SW480 (cell line): Measurements from ENCODE around the gene ING5.
A peak's percentile ranks its signal among the peaks of the same experiment; 100 is the strongest.
"Not testable (repeated sequence)": the region's sequence is repeated elsewhere in the genome, so short reads cannot be mapped to it uniquely, and the experiment has no call there.

Experiments used
- DNase-seq: peaks from one replicate; pipeline ENCODE4 v3.0.0-alpha.2; 2016; ENCODE audit warnings: low spot score

Gene ING5

DNA sequence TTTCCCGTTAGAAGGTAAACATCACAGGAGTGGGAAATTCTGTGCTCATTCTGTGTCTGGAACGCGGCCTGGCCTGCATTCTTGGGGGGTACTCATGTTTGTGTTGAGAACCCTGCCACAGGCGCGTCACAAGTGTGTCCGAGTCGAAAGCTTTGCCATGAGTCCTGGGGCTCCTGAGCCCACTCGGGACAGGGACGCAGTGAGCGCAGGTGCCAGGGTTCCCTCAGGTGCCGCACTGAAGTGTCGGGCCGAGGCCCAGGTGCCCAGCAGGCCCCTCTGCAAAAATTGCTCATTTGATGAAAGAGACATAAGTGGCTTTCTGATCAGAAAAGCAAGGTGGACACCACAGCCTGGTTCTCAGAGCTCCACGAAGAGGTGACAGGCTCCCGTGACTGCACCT lies 37.3 kb downstream of the ING5 start:
- no peak for DNase-seq

DNA sequence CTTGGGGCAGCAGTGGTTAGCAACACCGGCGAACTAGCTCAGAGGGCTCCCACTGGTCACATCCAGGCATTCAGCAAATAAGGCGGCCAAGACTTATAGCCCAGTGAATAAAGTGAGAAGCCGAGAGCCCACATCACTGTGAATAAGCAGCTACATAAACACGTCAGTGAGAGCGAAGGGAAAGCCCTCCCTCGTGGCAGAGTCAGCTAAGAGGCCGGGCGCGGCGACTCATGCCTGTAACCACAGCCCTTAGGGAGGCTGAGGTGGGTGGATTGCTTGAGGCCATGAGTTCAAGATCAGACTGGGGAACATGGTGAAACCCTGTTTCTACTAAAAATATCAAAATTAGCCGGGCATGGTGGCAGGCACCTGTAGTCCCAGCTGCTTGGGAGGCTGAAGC lies 37.8 kb downstream of the ING5 start:
- DNase-seq = no peak

DNA sequence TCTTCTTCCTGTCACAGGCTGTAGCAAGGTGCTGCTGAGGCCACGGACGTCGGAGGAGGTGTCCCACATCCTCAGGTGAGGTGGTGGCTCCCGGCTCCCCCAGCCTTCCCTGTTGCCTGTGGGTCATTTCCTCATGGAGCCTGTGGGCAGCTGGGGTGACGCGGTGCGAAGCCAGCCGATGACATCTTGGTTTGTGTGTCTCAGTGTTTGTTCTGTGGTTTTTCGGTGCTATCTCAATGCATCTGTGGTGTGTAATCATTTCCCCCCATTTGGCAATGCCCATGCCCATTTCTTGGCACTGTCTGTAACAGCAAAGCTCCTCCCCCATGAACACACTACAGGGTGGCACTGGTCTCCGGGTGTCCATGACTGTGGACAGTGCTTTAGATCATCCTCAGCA lies 39.2 kb downstream of the ING5 start:
- peak; percentile 28 for DNase-seq

DNA sequence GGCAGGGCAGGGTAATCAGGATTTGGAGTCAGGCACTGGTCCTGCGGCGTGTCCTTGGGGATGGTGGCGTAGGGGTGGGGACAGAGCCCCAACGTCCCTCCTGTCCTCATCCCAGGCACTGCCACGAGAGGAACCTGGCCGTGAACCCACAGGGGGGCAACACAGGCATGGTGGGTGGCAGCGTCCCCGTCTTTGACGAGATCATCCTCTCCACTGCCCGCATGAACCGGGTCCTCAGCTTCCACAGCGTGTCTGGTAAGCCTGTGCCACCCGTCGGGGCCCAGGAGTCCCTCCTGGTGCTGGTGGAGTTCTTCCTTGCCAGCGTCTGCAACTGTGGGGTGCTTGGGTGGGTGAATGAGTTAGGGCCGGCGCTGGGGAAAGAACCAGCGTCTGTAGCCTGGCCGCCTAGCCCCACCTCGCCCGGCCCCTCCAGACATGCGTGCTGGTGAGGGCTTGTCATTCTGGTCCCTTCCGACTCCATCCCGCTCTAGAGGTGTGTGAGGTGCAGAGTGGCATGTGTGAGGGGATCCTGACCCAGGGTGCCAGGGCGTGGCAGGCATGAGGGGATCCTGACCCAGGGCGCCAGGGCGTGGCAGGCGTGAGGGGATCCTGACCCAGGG lies 40.6 kb downstream of the ING5 start:
- no peak for DNase-seq

DNA sequence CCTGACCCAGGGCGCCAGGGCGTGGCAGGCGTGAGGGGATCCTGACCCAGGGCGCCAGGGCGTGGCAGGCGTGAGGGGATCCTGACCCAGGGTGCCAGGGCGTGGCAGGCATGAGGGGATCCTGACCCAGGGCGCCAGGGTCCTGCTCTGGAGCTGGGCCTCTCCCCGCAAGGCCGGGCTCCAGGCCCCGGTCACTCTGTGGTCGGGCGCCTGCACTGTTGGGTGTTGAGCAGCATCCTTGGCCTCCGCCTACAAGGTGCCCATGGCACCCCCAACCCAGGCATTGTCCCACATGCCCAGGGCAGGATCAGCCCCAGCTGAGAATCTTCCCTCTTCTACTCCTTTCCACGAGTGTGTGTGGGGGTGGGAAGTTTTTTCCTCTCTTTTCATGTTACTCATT lies 41.2 kb downstream of the ING5 start:
- not testable (repeated sequence) for DNase-seq

DNA sequence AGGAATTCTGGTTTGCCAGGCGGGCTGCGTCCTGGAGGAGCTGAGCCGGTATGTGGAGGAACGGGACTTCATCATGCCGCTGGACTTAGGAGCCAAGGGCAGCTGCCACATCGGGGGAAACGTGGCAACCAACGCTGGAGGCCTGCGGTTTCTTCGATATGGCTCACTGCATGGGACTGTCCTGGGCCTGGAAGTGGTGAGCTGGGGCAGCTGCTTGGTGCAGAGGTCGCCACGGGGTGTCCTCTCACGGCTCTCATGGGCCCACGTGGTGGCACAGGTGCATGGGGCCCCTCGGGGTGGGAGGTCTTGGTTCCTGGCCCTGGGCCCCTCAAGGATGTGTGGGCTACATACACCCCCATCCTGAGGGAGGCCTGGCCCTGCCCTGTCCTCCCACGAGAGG lies 41.8 kb downstream of the ING5 start:
- DNase-seq = no peak

DNA sequence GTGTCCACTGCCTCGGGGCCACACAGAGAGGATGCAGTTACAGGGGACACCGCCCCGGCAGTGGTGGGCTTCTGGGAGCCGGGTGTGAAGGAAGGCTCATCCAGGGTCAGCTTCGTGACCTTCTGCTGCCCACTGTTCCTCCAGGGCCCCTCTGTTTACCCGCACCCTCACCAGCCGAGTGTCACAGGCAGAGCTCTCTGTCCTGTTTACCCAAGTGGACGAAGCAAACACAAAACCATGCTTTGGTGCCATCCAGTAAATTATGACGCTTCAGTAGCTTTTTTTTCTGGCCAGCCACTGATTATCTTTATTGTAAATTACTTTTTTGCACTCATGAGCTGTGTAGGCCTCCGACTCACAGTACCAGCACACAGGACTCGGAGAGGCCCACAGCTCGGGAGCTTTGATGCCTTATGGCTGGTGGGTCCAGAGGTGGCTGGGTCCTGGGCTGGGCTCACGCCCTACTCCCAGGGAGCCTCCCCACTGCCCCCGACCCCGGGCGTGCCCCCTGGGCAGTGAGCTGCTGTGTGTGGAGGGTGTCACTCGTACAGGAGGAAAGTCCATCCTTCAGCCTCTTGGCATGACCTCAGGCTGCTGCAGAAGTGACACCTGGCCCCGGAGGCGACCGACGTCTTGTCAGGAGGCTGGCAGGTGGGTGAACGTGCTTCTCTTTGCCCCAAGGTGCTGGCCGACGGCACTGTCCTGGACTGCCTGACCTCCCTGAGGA lies 42.4 kb downstream of the ING5 start:
- no peak for DNase-seq

DNA sequence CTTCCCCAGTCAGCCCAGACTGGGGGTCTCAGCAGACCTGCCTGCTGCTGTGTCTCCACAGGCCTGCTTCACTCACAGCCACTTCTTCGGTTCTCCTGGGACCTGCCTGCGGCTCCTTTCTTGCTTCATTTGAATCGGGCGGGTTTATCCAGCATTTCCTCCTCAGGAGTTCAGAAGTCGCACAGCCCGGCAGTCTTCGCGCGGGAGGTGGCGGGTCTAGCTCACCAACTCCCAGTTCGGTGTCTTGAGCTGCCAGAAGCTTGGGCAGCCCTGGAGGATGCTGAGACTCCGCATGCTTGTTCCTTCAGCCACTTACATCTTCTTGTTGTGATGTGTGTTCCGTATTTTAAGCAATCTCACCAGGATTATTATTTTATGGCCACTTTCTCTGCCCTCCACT lies 43.4 kb downstream of the ING5 start:
- no peak for DNase-seq

DNA sequence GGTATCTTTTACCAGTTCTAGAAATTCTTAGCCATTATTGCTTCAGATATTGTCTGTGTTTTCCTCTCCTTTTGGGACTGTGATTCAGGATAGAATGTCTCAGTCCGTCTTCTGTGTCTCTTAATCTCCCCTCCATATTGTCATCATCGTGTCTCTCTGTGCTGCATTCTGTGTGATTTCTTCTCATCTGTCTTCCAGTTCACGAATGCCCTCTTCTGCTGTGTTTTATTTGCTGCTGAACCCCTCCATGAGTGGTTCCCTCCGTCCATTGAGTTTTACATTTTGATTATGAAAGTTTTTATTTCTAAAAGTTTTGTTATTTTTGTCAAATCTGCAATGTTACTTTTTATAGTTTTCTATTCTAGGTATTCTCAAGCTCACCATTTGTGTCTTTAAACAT lies 44.2 kb downstream of the ING5 start:
- no peak for DNase-seq

DNA sequence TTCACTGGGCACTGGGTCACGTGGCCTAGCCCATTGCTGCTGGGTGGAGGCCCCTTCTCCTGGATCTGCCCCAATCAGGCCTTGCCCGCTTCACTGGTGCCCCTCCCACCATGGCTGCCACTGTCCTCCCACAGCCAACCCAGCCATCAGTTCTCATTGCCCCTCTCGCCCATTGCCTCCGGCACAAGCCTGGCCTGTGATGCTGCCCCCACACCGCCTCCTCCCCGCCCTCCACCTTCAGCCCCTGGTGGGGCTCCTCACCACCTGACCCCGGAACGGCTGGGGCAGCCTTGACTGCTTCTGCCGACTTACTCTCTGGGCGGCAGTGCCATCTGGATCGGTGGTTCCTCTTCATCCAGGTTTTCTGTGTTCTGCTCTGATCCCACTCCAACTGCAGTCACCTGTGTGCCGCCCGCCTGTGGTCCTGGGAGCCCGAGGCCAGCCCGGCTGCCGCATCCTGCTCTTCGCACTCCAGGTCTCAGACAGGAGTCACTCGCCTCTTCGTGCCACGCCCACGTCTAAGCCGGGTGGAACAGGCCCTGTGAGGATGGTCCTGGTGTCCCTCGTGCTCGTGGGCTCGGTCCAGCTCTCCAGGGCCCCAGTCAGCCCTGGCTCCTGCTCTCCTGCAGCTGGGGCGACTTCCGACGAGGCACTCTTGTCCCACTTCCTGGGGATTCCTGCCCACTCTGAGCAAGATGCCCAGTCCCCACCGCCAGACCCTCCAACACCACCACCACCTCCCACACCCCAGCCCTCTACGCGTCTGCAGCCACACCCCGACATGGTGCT lies 46.8 kb downstream of the ING5 start:
- no peak for DNase-seq

DNA sequence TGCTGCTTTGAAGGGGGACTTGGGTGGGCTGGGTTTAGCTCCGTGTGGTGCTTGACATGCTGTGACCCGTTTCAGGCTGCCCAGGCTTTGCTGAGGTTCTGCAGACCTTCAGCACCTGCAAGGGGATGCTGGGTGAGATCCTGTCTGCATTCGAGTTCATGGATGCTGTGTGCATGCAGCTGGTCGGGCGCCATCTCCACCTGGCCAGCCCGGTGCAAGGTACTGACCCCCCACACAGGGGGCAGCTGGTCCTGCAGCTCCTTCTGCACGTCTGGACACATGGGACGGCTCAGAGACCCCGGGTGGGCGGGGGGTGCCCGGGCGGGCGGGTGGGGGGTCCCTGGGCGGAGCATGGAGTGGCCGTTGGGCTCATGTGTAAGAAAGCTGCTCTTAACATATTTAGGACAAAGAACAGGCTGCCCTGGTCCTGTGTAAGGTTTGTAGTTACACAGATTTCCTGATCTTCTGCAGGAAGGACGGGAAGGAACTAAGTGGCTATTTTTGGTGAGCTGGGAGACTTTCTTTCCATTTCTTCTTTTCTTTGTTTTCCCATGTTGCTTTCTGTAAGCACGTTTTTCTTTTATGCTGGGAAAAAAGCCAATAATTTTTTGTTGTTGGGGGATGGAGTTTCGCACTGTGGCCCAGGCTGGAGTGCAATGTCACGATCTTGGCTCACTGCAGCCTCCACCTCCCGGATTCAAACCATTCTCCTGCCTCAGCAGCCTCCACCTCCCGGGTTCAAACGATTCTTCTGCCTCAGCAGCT lies 48.4 kb downstream of the ING5 start:
- no peak for DNase-seq

DNA sequence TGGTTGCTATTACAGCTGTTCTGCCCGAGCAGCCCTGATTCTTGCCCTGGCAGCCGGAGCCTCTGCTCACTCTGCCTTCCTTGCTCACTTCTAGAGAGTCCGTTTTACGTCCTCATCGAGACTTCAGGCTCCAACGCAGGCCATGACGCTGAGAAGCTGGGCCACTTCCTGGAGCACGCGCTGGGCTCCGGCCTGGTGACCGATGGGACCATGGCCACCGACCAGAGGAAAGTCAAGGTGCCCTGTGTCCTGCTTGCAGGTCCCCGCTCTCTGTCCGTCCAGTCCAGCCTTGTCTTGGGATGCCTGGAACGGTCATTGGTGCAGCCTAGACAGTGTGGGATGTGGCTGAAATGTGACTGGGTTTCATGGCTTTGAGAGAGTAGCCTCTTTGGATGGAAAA lies 49.3 kb downstream of the ING5 start:
- DNase-seq = no peak

DNA sequence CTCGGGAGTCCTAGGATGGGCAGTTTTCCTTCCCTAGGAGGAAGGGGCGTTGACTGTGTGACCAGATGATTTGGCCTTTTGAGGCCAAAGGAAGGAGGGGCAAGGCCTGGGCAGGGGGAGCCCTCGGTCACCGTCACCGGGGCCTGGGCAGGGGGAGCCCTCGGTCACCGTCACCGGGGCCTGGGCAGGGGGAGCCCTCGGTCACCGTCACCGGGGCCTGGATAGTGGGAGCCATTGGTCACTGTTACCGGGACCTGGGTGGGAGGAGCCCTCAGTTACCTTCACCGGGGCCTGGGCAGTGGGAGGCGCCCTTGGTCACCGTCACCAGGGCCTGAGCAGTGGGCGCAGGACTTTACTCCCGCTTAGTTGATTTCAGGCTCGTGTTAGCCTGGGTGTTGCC lies 49.9 kb downstream of the ING5 start:
- DNase-seq = no peak

DNA sequence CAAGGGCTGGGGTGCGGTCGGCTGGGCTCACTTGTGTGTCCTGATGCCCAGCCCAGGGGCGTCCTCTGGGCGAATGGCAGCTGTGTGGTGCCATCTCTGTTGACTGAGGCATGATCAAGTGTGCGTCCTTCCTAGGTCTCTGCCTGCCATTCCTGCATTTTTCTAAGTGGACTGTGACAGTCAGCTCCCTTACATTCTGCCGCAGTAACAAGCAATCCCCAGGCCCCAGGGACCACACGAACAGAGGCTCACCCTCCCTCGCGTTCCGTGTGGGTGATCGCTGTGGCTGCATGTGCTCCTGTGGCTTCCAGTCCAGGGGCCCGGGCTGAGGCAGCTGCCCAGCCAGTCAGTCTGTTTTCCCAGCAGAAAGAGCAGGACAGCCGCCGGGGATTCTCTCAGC lies 50.4 kb downstream of the ING5 start:
- no peak for DNase-seq

DNA sequence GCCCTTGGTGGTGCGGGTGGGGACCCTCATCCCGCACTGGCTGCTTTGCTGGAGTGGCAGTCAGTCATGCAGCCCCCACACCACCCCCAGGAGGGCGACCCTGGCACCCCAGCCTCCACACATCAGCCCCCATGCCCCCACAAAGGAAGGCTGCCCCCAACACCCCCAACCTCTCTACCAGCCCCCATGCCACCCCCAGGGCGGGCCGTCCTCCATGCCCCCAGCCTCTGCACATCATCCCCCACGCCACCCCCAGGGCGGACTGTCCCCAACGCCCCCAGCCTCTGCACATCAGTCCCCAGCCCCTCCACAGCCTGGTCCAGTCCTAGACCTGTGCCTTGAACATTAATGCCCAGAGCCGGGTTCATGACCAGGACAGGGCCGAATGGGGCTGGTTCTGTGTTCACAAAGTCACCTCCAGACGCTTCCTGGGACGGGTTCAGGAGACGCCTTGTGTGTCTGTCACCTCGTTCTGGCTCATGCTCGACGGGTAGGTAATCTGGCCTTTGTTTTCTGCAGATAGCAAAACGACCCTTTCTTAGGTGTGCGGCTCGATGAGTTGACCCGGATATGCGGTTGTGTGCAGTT lies 50.9 kb downstream of the ING5 start:
- DNase-seq = no peak

DNA sequence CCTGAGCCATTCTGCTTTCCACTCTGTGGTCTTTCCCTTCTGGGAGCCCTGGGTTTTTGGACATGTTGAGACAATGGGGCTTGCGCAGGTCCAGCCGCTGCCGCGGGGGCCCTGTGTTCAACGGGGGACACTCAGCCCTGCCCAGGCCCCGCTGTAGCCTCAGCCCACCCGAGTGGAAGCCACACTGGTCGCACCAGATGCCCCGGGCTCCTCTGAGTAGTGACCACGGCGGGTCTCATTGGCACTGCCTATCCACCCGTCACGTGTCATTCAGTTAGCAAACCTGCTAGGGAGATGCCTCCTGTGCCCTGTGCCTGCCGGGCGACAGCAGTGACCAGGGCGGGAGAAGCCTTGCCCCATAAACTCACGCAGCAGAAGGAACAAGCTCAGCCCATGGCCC lies 51.7 kb downstream of the ING5 start:
- no peak for DNase-seq

DNA sequence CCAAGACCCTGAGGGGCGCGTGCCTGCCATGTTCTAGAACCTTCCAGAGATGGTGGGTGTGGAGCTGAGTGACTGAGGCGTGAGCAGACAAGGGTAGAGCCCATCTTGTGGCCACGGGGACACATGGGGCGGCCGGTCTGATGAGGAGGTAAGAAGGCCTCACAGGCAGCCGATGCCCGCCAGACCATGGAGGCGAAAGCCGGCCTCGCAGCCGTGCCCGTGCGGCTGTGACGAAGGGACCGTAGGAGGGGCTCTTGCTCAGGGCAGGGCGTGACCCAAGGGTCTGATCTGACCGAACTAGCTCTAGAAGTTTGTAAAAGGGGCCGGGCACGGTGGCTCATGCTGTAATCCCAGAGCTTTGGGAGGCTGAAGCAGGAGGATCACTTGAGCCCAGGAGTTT lies 52.2 kb downstream of the ING5 start:
- DNase-seq = no peak

DNA sequence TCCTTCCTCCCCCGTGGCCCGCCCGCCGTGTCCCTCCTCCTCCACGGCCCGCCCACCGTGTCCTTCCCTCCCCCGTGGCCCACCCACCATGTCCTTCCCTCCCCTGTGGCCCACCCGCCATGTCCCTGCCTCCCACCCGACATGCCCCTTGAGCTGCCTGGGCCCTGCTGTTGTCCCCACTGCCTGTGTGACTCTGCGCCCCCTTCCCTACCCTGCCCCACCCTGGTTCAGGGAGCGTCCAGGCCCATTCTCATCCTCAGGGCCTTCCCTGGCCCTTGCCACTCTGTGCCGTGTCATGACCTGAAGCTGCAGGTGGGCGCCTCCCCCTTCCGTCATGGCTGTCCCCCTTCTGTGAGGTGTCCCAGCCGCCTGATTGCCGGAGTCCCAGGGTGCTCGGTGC lies 53.3 kb downstream of the ING5 start:
- no peak for DNase-seq

DNA sequence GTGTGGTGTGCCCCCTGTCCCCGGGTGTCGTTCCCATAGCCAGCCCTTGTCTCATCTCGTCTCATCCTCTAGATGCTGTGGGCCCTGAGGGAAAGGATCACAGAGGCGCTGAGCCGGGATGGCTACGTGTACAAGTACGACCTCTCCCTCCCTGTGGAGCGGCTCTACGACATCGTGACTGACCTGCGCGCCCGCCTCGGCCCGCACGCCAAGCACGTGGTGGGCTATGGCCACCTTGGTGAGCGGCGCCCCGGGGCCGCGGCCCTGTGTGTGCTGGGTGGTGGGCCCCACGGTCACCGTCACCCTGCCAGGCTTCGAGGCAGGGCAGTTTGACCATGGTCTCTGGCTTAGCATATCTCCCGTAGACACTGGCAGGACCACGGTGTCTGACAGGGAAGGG lies 53.9 kb downstream of the ING5 start:
- DNase-seq = no peak

DNA sequence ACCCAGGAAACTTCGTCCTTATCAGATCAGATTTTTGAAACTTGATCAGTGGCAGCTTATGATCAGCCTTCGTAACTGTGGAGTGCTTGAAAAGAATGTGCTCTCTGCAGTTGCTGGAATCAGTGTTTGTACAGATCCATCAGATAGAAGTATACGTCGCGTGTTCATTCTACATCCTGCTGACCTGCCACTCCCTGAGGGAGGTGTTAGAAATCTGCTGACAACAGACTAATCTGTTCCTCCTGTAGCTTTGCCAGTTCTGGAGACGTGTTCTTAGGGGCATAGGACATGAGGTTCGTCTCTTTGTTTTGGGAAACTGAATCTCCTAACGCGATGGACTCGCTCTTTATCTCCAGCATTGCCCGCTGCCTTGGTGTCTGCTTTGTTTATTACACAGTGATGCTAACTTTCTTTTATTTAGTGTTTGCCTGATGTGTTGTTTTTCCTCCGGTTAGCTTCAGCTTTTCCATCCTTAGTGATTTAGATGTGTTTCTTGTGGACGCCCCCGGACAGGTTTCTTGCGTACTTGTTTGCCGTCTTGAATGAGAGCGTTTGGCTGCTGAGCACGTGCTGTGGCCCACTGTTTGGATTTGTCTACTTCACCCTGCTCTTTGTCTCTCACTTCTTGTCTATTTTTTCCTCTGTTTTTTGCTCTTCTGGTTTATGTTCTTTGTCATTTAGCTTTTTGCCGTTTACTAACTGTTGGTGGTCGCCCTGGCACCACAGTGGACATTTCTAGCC lies 57.4 kb downstream of the ING5 start:
- DNase-seq = no peak

DNA sequence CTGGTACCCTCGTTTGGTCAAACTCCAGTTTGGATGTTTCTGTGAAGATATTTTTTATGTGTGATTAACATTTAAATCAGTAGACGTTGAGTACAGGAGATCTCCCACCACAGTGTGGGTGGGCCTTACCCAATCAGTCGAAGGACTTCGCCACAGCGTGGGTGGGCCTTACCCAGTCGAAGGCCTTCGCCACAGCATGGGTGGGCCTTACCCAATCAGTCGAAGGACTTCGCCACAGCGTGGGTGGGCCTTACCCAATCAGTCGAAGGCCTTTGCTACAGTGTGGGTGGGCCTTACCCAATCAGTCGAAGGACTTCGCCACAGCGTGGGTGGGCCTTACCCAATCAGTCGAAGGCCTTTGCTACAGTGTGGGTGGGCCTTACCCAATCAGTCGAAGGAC lies 58.1 kb downstream of the ING5 start:
- DNase-seq = not testable (repeated sequence)
